Thyroid gland (tissue), 4 donors: ENCODE results near the gene BTBD2.

Experiments used
- CTCF ChIP-seq, 6 experiments: fragments of 200-600 bp in 3 of 6; fragments of 450-650 bp in 3 of 6; sonication (generic) in 3 of 6; IDR thresholded peaks; one replicate each; pipeline ENCODE4 v1.5.1; 2016 to 2019; ENCODE audit warnings: antibody characterized with exemption in 6 of 6, mild to moderate bottlenecking in 2 of 6, inconsistent platforms in 1 of 6, moderate library complexity in 1 of 6
- POLR2A ChIP-seq, 2 donors: fragments of 450-650 bp; IDR thresholded peaks; one replicate each; pipeline ENCODE4 v1.6.1; 2017; ENCODE audit warnings: antibody characterized with exemption in 2 of 2, mild to moderate bottlenecking in 2 of 2, moderate library complexity in 1 of 2

GRCh38 chr19:2033115-2033824 lies 17.8 kb upstream of the BTBD2 start:
- TF ChIP-seq CTCF (IDR thresholded peaks at IDR 0.05) (no peak), POLR2A (IDR thresholded peaks at IDR 0.05) (no peak)
